H9 (cell line): ENCODE data around the gene OR52J3. TPM values are rescaled to one million over a fixed set of nuclear protein-coding genes. Genes with fewer than 3 reads are reported as not detected.

Experiments used
- DNase-seq: peaks from one replicate; pipeline ENCODE4 v3.0.0-alpha.2; 2017
- H2AFZ ChIP-seq: one replicate; pipeline ENCODE4 v1.6.1; 2013; ENCODE audit warnings: mild to moderate bottlenecking, low read length, control low read depth, moderate library complexity
- H2AK5ac ChIP-seq: 2 replicates; pipeline ENCODE4 v1.6.1; 2013; ENCODE audit warnings: low read length, control low read depth, mixed read lengths; ENCODE audit not compliant: insufficient read length
- H2BK120ac ChIP-seq: one replicate; pipeline ENCODE4 v1.6.1; 2013; ENCODE audit warnings: low read depth, mild to moderate bottlenecking, low read length, control low read depth, inconsistent platforms; ENCODE audit not compliant: poor library complexity, severe bottlenecking
- H2BK12ac ChIP-seq: 2 replicates; pipeline ENCODE4 v1.6.1; 2013; ENCODE audit warnings: low read length, control low read depth, mixed read lengths, low read depth; ENCODE audit not compliant: insufficient read length
- H2BK15ac ChIP-seq: 2 replicates; pipeline ENCODE4 v1.6.1; 2013; ENCODE audit warnings: low read depth, low read length, control low read depth
- H2BK20ac ChIP-seq: one replicate; pipeline ENCODE4 v1.6.1; 2013; ENCODE audit warnings: low read depth, mild to moderate bottlenecking, low read length, control low read depth, inconsistent platforms; ENCODE audit not compliant: poor library complexity, severe bottlenecking
- H2BK5ac ChIP-seq: 2 replicates; pipeline ENCODE4 v1.6.1; 2013; ENCODE audit warnings: low read length, control low read depth, mixed read lengths; ENCODE audit not compliant: insufficient read length
- H3K14ac ChIP-seq: 2 replicates; pipeline ENCODE4 v1.6.1; 2013; ENCODE audit warnings: low read length, control low read depth; ENCODE audit not compliant: insufficient read depth
- H3K18ac ChIP-seq: 2 replicates; pipeline ENCODE4 v1.6.1; 2013; ENCODE audit warnings: low read depth, mild to moderate bottlenecking, mixed read lengths, low read length, control low read depth; ENCODE audit not compliant: insufficient read length
- H3K23ac ChIP-seq: 2 replicates; pipeline ENCODE4 v1.6.1; 2013; ENCODE audit warnings: low read length, control low read depth, mixed read lengths, low read depth; ENCODE audit not compliant: insufficient read length
- H3K23me2 ChIP-seq: 2 replicates; pipeline ENCODE4 v1.6.1; 2013; ENCODE audit warnings: low read depth, mild to moderate bottlenecking, mixed read lengths, low read length, control low read depth; ENCODE audit not compliant: insufficient read length, poor library complexity, severe bottlenecking
- H3K27ac ChIP-seq: 2 replicates; pipeline ENCODE4 v1.5.1; 2013; ENCODE audit warnings: low read length, control low read depth, mixed read lengths, low read depth; ENCODE audit not compliant: insufficient read length
- H3K27me3 ChIP-seq: 2 replicates; pipeline ENCODE4 v1.6.1; 2013; ENCODE audit warnings: low read length, control low read depth, inconsistent platforms; ENCODE audit not compliant: insufficient read depth
- H3K4ac ChIP-seq: 2 replicates; pipeline ENCODE4 v1.6.1; 2013; ENCODE audit warnings: low read depth, mild to moderate bottlenecking, control low read depth, inconsistent platforms, low read length, moderate library complexity
- H3K4me1 ChIP-seq: 2 replicates; pipeline ENCODE4 v1.6.1; 2013; ENCODE audit warnings: low read length, control low read depth, inconsistent platforms; ENCODE audit not compliant: insufficient read depth
- H3K4me2 ChIP-seq: 2 replicates; pipeline ENCODE4 v1.6.1; 2013; ENCODE audit warnings: low read length, control low read depth, mixed read lengths; ENCODE audit not compliant: insufficient read length, insufficient read depth
- H3K56ac ChIP-seq: 2 replicates; pipeline ENCODE4 v1.6.1; 2013; ENCODE audit warnings: low read depth, mild to moderate bottlenecking, mixed read lengths, low read length, control low read depth; ENCODE audit not compliant: insufficient read length
- H3K79me1 ChIP-seq: 2 replicates; pipeline ENCODE4 v1.6.1; 2013; ENCODE audit warnings: low read depth, mild to moderate bottlenecking, moderate library complexity, low read length, control low read depth, inconsistent platforms; ENCODE audit not compliant: insufficient read depth, poor library complexity, severe bottlenecking
- H3K79me2 ChIP-seq: 2 replicates; pipeline ENCODE4 v1.6.1; 2013; ENCODE audit warnings: low read length, control low read depth, inconsistent platforms; ENCODE audit not compliant: insufficient read depth
- H3K9ac ChIP-seq: 2 replicates; pipeline ENCODE4 v1.6.1; 2013; ENCODE audit warnings: low read length, control low read depth, mixed read lengths; ENCODE audit not compliant: insufficient read length; ENCODE audit errors: extremely low read depth
- H3K9me3 ChIP-seq: one replicate; pipeline ENCODE4 v1.6.1; 2013; ENCODE audit warnings: low read depth, low read length, inconsistent platforms; ENCODE audit not compliant: control insufficient read depth
- H3T11ph ChIP-seq: one replicate; pipeline ENCODE4 v1.6.1; 2013; ENCODE audit warnings: mild to moderate bottlenecking, low read length, control low read depth, inconsistent platforms
- H4K20me1 ChIP-seq: one replicate; pipeline ENCODE4 v1.6.1; 2013; ENCODE audit not compliant: control insufficient read depth, insufficient read length, insufficient read depth
- H4K5ac ChIP-seq: 2 replicates; pipeline ENCODE4 v1.6.1; 2013; ENCODE audit warnings: low read depth, mild to moderate bottlenecking, mixed read lengths, low read length, control low read depth; ENCODE audit not compliant: insufficient read length
- H4K8ac ChIP-seq: replicated peaks from 2 replicates; pipeline ENCODE4 v1.6.1; 2013; ENCODE audit warnings: low read length, control low read depth, mixed read lengths, low read depth; ENCODE audit not compliant: insufficient read length
- H4K91ac ChIP-seq: 2 replicates; pipeline ENCODE4 v1.6.1; 2013; ENCODE audit warnings: low read depth, mild to moderate bottlenecking, moderate library complexity, mixed read lengths, low read length, control low read depth; ENCODE audit not compliant: insufficient read length
- H3K27ac Mint-ChIP-seq, 3 experiments: 2 replicates in 2 of 3; 3 replicates in 1 of 3; pipeline ENCODE4 v1.8.0; 2020 to 2021; ENCODE audit warnings: mixed read lengths in 3 of 3, mild to moderate bottlenecking in 1 of 3, moderate library complexity in 1 of 3
- H3K27me3 Mint-ChIP-seq: 2 replicates; pipeline ENCODE4 v1.8.0; 2021; ENCODE audit warnings: low read depth, mild to moderate bottlenecking, moderate library complexity, mixed read lengths
- H3K36me3 Mint-ChIP-seq, 3 experiments: 2 replicates in 2 of 3; 3 replicates in 1 of 3; pipeline ENCODE4 v1.8.0; 2020 to 2021; ENCODE audit warnings: low read depth in 3 of 3, mixed read lengths in 3 of 3; ENCODE audit not compliant: insufficient read depth in 1 of 3
- H3K4me1 Mint-ChIP-seq, 2 experiments: 2 replicates each; pipeline ENCODE4 v1.8.0; 2020; ENCODE audit warnings: mixed read lengths in 2 of 2
- H3K4me3 Mint-ChIP-seq, 2 experiments: 2 replicates in 1 of 2; 3 replicates in 1 of 2; pipeline ENCODE4 v1.8.0; 2020 to 2021; ENCODE audit warnings: mild to moderate bottlenecking in 2 of 2, mixed read lengths in 2 of 2, moderate library complexity in 1 of 2
- H3K9me3 Mint-ChIP-seq, 2 experiments: 2 replicates in 1 of 2; 3 replicates in 1 of 2; pipeline ENCODE4 v1.8.0; 2020; ENCODE audit warnings: mild to moderate bottlenecking in 2 of 2, mixed read lengths in 2 of 2, moderate library complexity in 1 of 2
- CTCF ChIP-seq: fragments of 200-600 bp; sonication (generic); conservative IDR thresholded peaks from 3 replicates; pipeline ENCODE4 v1.8.0; 2021; ENCODE audit warnings: antibody characterized with exemption, mild to moderate bottlenecking
- WGBS: extraction: QIAGEN DNeasy Blood & Tissue Kit; methylation state at CpG from one replicate; pipeline ENCODE4 v1.1.7; 2013; ENCODE audit warnings: missing lambda C conversion rate, low lambda C conversion rate, mixed read lengths; ENCODE audit not compliant: insufficient read length; ENCODE audit errors: extremely low coverage; 5-methylcytosine and 5-hydroxymethylcytosine counted together
- total RNA-seq: library from RNA; stranded (reverse); gene quantifications from 2 replicates; pipeline ENCODE4 v1.2.1, GENCODE V29; 2021

OR52J3 gene
- total RNA-seq, 1 experiment from 2014 or later = not detected

- no peak for TF ChIP-seq CTCF
- Histone ChIP-seq H3K27ac (no peak overlapping the region), H3K4ac (no peak overlapping the region), H2BK20ac (no peak overlapping the region), H3K18ac (no peak overlapping the region), H3K9me3 (no peaks in the 10 kb centered on the region), H2BK15ac (no peak overlapping the region), H3K23me2 (no peaks in the 10 kb centered on the region), H3K79me1 (no peaks in the 10 kb centered on the region), H4K20me1 (no peaks in the 10 kb centered on the region), H2BK120ac (no peak overlapping the region), H2AK5ac (no peak overlapping the region), H3K4me1 (no peaks in the 10 kb centered on the region), H2AFZ (no peak overlapping the region), H3K23ac (no peak overlapping the region), H3T11ph (no peak overlapping the region), H3K14ac (no peak overlapping the region), H3K27me3 (no peaks in the 10 kb centered on the region), H4K8ac (no peak overlapping the region), H4K91ac (no peak overlapping the region), H3K4me2 (no peak overlapping the region), H3K56ac (no peak overlapping the region), H2BK5ac (no peak overlapping the region), H3K79me2 (no peaks in the 10 kb centered on the region), H3K9ac (no peak overlapping the region), H2BK12ac (no peak overlapping the region), H4K5ac (no peak overlapping the region)
- no peak for DNase-seq
- WGBS = no CpG with 5 or more reads among the region's 2 CpGs
- H3K9me3 Mint-ChIP-seq = no peaks in the 10 kb centered on the region; a peak in 1 of 5 replicates
- H3K4me1 Mint-ChIP-seq = no peaks in the 10 kb centered on the region
- no peak overlapping the region for H3K4me3 Mint-ChIP-seq
- H3K36me3 Mint-ChIP-seq = no peaks in the 10 kb centered on the region
- no peaks in the 10 kb centered on the region for H3K27me3 Mint-ChIP-seq
- H3K27ac Mint-ChIP-seq = no peak overlapping the region
Measured at GRCh38 chr11:5036669-5037068, 9.7 kb upstream of the OR52J3 start.
